GM12892 (cell line): ENCODE results near the gene LRRC36.

Source experiments
- POLR2A ChIP-seq: IDR thresholded peaks from 2 replicates; pipeline ENCODE4 v1.6.1; 2011; ENCODE audit warnings: low read depth, low read length, control low read depth
- POLR2AphosphoS5 ChIP-seq: IDR thresholded peaks from 2 replicates; pipeline ENCODE4 v1.6.1; 2011; ENCODE audit warnings: low read depth, low read length, control low read depth
- TAF1 ChIP-seq: IDR thresholded peaks from 2 replicates; pipeline ENCODE4 v1.6.1; 2011; ENCODE audit warnings: low read depth, mild to moderate bottlenecking, control low read depth, low read length, borderline replicate concordance

- TF ChIP-seq POLR2A (no peak), TAF1 (no peak), POLR2AphosphoS5 (no peak)
Observed at GRCh38 chr16:67423015-67423414, 96.4 kb downstream of the LRRC36 start.
